PC-9 (cell line): ENCODE data around the gene RIMBP2. TPM values are rescaled to one million over a fixed set of nuclear protein-coding genes. Genes with fewer than 3 reads are reported as not detected.

ENCODE experiments used
- BruUV-seq: library from RNA; stranded (reverse); fragments of 400-500 nt; replicated peaks from 2 replicates; lab custom pipeline; 2021; lab: Mats Ljungman, UMichigan
- CTCF ChIA-PET: fragments of 300-600 bp; sonication (Branson Sonifier 250); formaldehyde crosslinking; loops from one replicate; lab custom pipeline; 2022; ENCODE audit warnings: antibody characterized with exemption; lab: Charles Lee
- POLR2A ChIA-PET: fragments of 300-600 bp; sonication (Branson Sonifier 250); formaldehyde crosslinking; loops from one replicate; lab custom pipeline; 2022; ENCODE audit warnings: antibody characterized with exemption; ENCODE audit not compliant: unreplicated experiment; lab: Charles Lee
- DNase-seq, 2 experiments: peaks; one replicate each; pipeline versions ENCODE4 v3.0.0 to v3.0.0-alpha.2; 2015 to 2022; ENCODE audit warnings: mixed read lengths in 1 of 2
- H2AFZ ChIP-seq: fragments of 200-600 bp; sonication (generic); 2 replicates; pipeline ENCODE4 v1.8.1; 2017; ENCODE audit warnings: antibody characterized with exemption
- H3F3A ChIP-seq: fragments of 200-600 bp; sonication (generic); 2 replicates; pipeline ENCODE4 v1.8.1; 2017; ENCODE audit warnings: antibody characterized with exemption, mild to moderate bottlenecking, low read depth; ENCODE audit not compliant: insufficient read depth
- H3K27ac ChIP-seq: fragments of 200-600 bp; sonication (generic); 2 replicates; pipeline ENCODE4 v1.6.1; 2016; ENCODE audit warnings: mixed run types
- H3K27me3 ChIP-seq: fragments of 200-600 bp; sonication (generic); 2 replicates; pipeline ENCODE4 v1.6.1; 2016; ENCODE audit warnings: low read depth, mixed run types; ENCODE audit not compliant: insufficient read depth
- H3K36me3 ChIP-seq: fragments of 200-600 bp; sonication (generic); 2 replicates; pipeline ENCODE4 v1.6.1; 2016; ENCODE audit warnings: low read depth, mixed run types
- H3K4me1 ChIP-seq: fragments of 200-600 bp; sonication (generic); replicated peaks from 2 replicates; pipeline ENCODE4 v1.6.1; 2016; ENCODE audit warnings: mixed run types; ENCODE audit not compliant: insufficient read depth
- H3K4me2 ChIP-seq: fragments of 200-600 bp; sonication (generic); 2 replicates; pipeline ENCODE4 v1.6.1; 2017; ENCODE audit warnings: mixed run types
- H3K4me3 ChIP-seq: fragments of 200-600 bp; sonication (generic); 2 replicates; pipeline ENCODE4 v1.6.1; 2016; ENCODE audit warnings: mixed run types
- H3K79me2 ChIP-seq: fragments of 200-600 bp; sonication (generic); 2 replicates; pipeline ENCODE4 v1.6.1; 2017; ENCODE audit warnings: low read depth, mixed run types
- H3K9me2 ChIP-seq: fragments of 200-600 bp; sonication (generic); 2 replicates; pipeline ENCODE4 v1.8.1; 2017; ENCODE audit warnings: mild to moderate bottlenecking; ENCODE audit not compliant: insufficient read depth
- H3K9me3 ChIP-seq: fragments of 200-600 bp; sonication (generic); 2 replicates; pipeline ENCODE4 v1.8.1; 2016; ENCODE audit warnings: low read depth; ENCODE audit not compliant: insufficient read depth
- H4K20me1 ChIP-seq: fragments of 200-600 bp; sonication (generic); 2 replicates; pipeline ENCODE4 v1.8.1; 2017; ENCODE audit not compliant: insufficient read depth
- CTCF ChIP-seq: fragments of 200-600 bp; sonication (generic); conservative IDR thresholded peaks from 2 replicates; pipeline ENCODE4 v1.6.1; 2017; ENCODE audit warnings: mixed run types, antibody characterized with exemption, mild to moderate bottlenecking, moderate library complexity
- EZH2 ChIP-seq: fragments of 200-600 bp; sonication (generic); IDR thresholded peaks from 2 replicates; pipeline ENCODE4 v1.8.0; 2017; ENCODE audit warnings: antibody characterized with exemption, low read depth
- intact Hi-C: fragments of 100-400 bp; cut with micrococcal nuclease; formaldehyde crosslinking; loops from one replicate; pipeline ENCODE4 v1.10.0; 2022; ENCODE audit not compliant: unreplicated experiment
- total RNA-seq: library from RNA; stranded (reverse); gene quantifications from 2 replicates; pipeline ENCODE4 v1.2.3, GENCODE V29; 2021

The RIMBP2 gene
- total RNA-seq, 1 experiment from 2014 or later: not detected

DNA sequence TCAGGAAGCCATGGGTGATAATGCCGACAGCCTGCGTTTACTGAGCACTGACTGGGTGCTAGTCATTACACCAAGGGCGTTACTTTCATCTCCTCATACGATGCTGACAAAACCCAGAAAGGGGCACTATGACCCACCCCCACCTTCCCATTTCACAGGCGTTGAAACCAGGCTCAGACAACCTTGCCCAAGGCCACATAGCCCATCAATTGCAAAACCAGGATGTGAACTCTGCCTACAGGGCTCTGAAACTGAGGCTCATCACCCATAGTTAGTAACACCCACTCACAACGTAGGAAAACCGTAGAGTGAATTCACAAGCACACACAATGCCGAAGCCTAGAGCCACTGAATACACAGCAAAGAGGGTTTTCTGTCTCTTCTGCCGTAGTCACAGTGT is 119.9 kb downstream of the RIMBP2 start:
- CTCF ChIA-PET: no interaction called here
- no TSS peak for BruUV-seq

GRCh38 chr12:130595566-130595965 is 120.5 kb downstream of the RIMBP2 start:
- Histone ChIP-seq H3K4me3 (no peak overlapping the region), H3F3A (no peaks in the 10 kb centered on the region), H4K20me1 (no peaks in the 10 kb centered on the region), H2AFZ (no peak overlapping the region), H3K79me2 (no peaks in the 10 kb centered on the region), H3K36me3 (no peaks in the 10 kb centered on the region), H3K27me3 (peaks cover 77% of the 10 kb centered on the region), H3K9me3 (no peaks in the 10 kb centered on the region), H3K4me2 (no peak overlapping the region), H3K9me2 (no peaks in the 10 kb centered on the region), H3K27ac (no peak overlapping the region), H3K4me1 (no peaks in the 10 kb centered on the region)
- intact Hi-C loops: no loop called here
- ChIA-PET POLR2A (no interaction called here), CTCF (no interaction called here)
- BruUV-seq: no TSS peak
- TF ChIP-seq EZH2 (no peak), CTCF (no peak)
- no peak for DNase-seq

More for the DNA sequence above, 119.9 kb downstream of the RIMBP2 start:
- POLR2A ChIA-PET: no interaction called here
- Histone ChIP-seq H3K27ac (no peak overlapping the region), H3K79me2 (no peaks in the 10 kb centered on the region), H3K4me2 (no peak overlapping the region), H3K9me3 (no peaks in the 10 kb centered on the region), H2AFZ (no peak overlapping the region), H3K4me3 (no peak overlapping the region), H3F3A (no peaks in the 10 kb centered on the region), H3K9me2 (no peaks in the 10 kb centered on the region), H4K20me1 (no peaks in the 10 kb centered on the region), H3K4me1 (no peaks in the 10 kb centered on the region), H3K27me3 (peaks cover 70% of the 10 kb centered on the region), H3K36me3 (no peaks in the 10 kb centered on the region)
- intact Hi-C loops: no loop called here
- TF ChIP-seq CTCF (no peak), EZH2 (no peak)
- no peak for DNase-seq

DNA sequence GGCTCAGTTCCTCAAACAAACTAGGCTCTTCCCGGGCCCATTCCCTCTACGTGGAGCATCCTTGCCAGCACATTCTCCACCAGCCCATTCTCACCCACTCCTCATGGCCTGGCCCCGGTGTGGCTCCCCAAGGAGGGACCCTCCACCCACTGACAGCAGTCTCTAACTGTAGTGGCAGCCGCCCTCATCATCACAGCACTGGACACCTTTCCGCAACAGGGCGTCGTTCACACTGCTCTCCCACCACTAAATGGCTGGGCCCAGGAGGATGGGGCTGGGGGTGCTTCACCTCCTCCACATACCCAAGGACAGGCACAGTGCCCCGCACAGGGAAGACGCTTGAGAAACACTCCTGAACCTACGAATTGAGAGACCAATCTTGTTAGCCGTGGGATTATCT is 123.0 kb downstream of the RIMBP2 start:
- Histone ChIP-seq H3K4me3 (no peak overlapping the region), H3K36me3 (no peaks in the 10 kb centered on the region), H3F3A (no peaks in the 10 kb centered on the region), H3K27me3 (peaks cover 80% of the 10 kb centered on the region), H3K27ac (no peak overlapping the region), H4K20me1 (no peaks in the 10 kb centered on the region), H3K79me2 (no peaks in the 10 kb centered on the region), H3K4me2 (no peak overlapping the region), H3K4me1 (no peaks in the 10 kb centered on the region), H3K9me2 (no peaks in the 10 kb centered on the region), H2AFZ (no peak overlapping the region), H3K9me3 (no peaks in the 10 kb centered on the region)
- ChIA-PET CTCF (no interaction called here), POLR2A (no interaction called here)
- TF ChIP-seq EZH2 (no peak), CTCF (no peak)
- DNase-seq: no peak
- intact Hi-C loops: no loop called here
- no TSS peak for BruUV-seq
